Activated B cell treated with CpG ODN at 0.5 μM for 24 hours (primary cell): ENCODE measurements around the gene MUSTN1. TPM values are rescaled to one million over a fixed set of nuclear protein-coding genes. Genes with fewer than 3 reads are reported as not detected.

ENCODE experiments used
- ATAC-seq: fragments of 200-7000 bp; cut with Tn5 transposase; one replicate; pipeline ENCODE4 v1.10.0; 2021; ENCODE audit warnings: low read depth, mild to moderate bottlenecking, moderate library complexity
- CTCF ChIA-PET: fragments of 350-600 bp; sonication (Branson Sonifier 250); formaldehyde crosslinking; loops from one replicate; lab custom pipeline; 2021; ENCODE audit warnings: antibody characterized with exemption; lab: Charles Lee
- POLR2A ChIA-PET: fragments of 350-600 bp; sonication (Branson Sonifier 250); formaldehyde crosslinking; loops from one replicate; lab custom pipeline; 2021; ENCODE audit warnings: antibody characterized with exemption; lab: Charles Lee
- DNase-seq: peaks from one replicate; pipeline ENCODE4 v3.0.0; 2022
- H3K27ac Mint-ChIP-seq: one replicate; pipeline ENCODE4 v1.8.0; 2020; ENCODE audit warnings: mixed read lengths
- H3K27me3 Mint-ChIP-seq: one replicate; pipeline ENCODE4 v1.8.0; 2021; ENCODE audit warnings: mixed read lengths
- H3K36me3 Mint-ChIP-seq: one replicate; pipeline ENCODE4 v1.8.0; 2021; ENCODE audit warnings: low read depth, mixed read lengths
- H3K4me1 Mint-ChIP-seq: one replicate; pipeline ENCODE4 v1.8.0; 2021; ENCODE audit warnings: mixed read lengths
- H3K4me3 Mint-ChIP-seq: one replicate; pipeline ENCODE4 v1.8.0; 2020; ENCODE audit warnings: mild to moderate bottlenecking, mixed read lengths
- H3K9me3 Mint-ChIP-seq: one replicate; pipeline ENCODE4 v1.8.0; 2020; ENCODE audit warnings: mixed read lengths
- intact Hi-C: fragments of 100-400 bp; cut with micrococcal nuclease; formaldehyde crosslinking; loops from one replicate; pipeline ENCODE4 v1.15.1; 2024
- total RNA-seq: library from RNA; stranded (reverse); gene quantifications from 2 replicates; pipeline ENCODE4 v1.2.3, GENCODE V29; 2022
- TF ChIP-seq, protein P1 (sequence below): fragments of 200-600 bp; IDR thresholded peaks from one replicate; pipeline ENCODE4 v1.8.0; 2022; ENCODE audit warnings: antibody characterized with exemption, mild to moderate bottlenecking

MUSTN1 gene
- total RNA-seq, 1 donor from 2014 or later: 1.6 TPM

DNA sequence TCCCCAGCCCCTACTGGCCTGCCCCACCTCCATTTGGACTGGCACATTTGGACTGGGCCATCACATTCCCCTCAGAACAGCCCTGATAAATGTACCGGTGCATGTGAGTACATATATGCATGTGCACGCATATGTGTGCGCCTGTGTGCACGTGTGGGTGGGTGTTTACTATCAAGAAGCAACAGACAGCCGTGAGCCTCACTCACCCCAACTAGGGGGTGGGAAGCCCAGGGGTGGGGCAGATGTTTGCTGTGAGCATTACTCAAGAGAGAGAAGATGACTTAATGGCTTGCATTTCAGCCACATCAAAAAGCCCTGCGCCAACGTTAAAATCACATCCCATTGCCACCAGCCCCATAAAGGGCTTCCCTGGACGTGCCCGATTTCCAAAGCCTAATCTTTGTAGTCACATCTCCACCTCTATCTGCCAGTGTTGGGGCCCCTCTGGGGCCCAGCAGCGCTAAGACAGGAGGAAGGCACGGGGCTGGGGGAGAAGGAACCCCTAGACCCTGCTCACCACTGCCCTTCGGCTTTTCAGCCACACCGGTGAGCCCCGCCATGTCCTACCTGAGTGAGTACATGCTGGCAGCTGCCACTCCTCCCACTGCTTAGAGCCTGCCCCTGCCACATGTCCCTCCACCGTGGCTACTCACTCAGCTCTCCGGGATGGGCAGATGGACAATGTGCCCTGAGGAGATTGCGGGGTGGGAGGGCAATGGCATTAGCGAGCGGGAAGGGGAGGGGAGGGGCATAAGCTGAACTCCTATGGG is 29.4 kb downstream of the MUSTN1 start:
- TF ChIP-seq, protein P1, sequence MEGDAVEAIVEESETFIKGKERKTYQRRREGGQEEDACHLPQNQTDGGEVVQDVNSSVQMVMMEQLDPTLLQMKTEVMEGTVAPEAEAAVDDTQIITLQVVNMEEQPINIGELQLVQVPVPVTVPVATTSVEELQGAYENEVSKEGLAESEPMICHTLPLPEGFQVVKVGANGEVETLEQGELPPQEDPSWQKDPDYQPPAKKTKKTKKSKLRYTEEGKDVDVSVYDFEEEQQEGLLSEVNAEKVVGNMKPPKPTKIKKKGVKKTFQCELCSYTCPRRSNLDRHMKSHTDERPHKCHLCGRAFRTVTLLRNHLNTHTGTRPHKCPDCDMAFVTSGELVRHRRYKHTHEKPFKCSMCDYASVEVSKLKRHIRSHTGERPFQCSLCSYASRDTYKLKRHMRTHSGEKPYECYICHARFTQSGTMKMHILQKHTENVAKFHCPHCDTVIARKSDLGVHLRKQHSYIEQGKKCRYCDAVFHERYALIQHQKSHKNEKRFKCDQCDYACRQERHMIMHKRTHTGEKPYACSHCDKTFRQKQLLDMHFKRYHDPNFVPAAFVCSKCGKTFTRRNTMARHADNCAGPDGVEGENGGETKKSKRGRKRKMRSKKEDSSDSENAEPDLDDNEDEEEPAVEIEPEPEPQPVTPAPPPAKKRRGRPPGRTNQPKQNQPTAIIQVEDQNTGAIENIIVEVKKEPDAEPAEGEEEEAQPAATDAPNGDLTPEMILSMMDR: no peak
- H3K9me3 Mint-ChIP-seq: no peaks in the 10 kb centered on the region
- CTCF ChIA-PET: no interaction called here

DNA sequence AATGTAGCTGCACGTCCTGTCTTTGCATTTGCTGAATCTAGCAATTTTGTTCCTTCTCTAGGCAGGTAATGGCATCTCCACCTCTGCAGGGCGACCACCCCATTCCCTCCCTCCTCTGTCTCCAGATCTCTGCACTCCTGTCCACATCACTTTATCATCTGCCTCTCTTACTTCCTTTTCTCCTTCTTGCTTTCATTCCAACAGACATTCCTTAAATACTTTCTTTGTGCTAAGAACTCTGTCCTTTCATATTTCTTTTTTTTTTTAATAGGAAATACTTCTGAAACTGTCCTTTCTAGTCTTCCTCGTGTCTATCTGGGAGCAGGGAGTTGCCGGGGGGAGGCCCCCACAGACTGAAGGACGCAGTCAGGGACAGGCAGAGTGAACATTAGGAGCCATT is 33.0 kb downstream of the MUSTN1 start:
- TF ChIP-seq, protein P1: no peak
- intact Hi-C loops: no loop called here
- Mint-ChIP-seq H3K27me3 (no peaks in the 10 kb centered on the region), H3K36me3 (no peaks in the 10 kb centered on the region), H3K27ac (no peak overlapping the region), H3K4me1 (no peaks in the 10 kb centered on the region), H3K4me3 (no peak overlapping the region), H3K9me3 (no peaks in the 10 kb centered on the region)
- ChIA-PET POLR2A (no interaction called here), CTCF (no interaction called here)
- DNase-seq: no peak
- ATAC-seq: no peak

More for the DNA sequence above, 29.4 kb downstream of the MUSTN1 start:
- Mint-ChIP-seq H3K27me3 (no peaks in the 10 kb centered on the region), H3K4me1 (peaks cover 2% of the 10 kb centered on the region), H3K36me3 (no peaks in the 10 kb centered on the region), H3K4me3 (no peak overlapping the region), H3K27ac (no peak overlapping the region)
- no peak for ATAC-seq
- no peak for DNase-seq
- POLR2A ChIA-PET: interaction anchor here (0.7 kb wide), 2 partner anchors 23 to 335 kb away, joined by 3 to 5 read pairs; no protein-coding TSS in a partner anchor
- intact Hi-C loops: no loop called here

DNA sequence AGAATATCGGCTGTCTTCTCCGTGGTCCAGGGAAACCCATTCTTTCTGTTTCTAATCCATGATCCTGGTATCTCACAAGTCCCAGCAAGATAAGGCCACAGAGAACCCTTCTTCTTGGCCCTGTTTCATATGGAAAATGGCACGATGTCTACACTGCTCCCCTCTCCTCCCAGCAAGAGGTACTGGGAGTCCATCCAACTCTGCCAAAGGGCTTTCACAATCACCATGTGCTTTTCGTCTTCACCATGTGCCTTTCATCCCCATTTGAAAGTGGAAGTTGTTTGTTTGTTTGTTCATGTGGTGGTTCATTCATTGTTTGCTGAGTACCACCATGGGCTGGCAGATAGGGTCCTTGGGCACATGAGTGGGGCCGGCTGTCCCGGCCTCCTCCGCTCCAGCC is 34.7 kb downstream of the MUSTN1 start:
- ATAC-seq (no peak), DNase-seq (no peak)
- TF ChIP-seq, protein P1: no peak
- Mint-ChIP-seq H3K27me3 (no peaks in the 10 kb centered on the region), H3K36me3 (no peaks in the 10 kb centered on the region), H3K27ac (no peak overlapping the region), H3K4me3 (no peak overlapping the region), H3K4me1 (no peaks in the 10 kb centered on the region), H3K9me3 (no peaks in the 10 kb centered on the region)
- ChIA-PET POLR2A (no interaction called here), CTCF (no interaction called here)
- intact Hi-C loops: no loop called here

DNA sequence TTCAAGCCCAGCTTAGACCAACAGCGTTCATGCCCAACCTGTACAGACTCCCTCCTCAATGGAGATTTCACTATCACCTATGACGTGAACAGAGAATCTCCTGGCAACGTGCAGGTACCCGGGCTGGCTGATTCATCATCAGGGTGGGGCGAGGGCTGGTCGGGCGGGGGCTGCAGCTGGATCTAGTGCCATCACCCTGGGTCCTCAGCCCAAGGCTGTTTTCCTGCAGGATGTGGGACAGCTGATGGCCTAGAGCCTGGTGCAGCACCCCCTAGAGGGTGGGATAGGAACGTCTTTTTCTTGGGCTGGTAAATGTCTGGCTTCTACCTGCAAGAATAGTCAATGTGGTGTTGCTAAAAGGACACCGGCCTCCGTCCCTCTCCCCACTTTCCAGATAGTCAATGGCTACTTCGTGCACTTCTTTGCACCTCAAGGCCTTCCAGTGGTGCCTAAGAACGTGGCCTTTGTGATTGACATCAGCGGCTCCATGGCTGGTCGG is 35.8 kb downstream of the MUSTN1 start:
- Mint-ChIP-seq H3K27ac (no peak overlapping the region), H3K4me1 (no peaks in the 10 kb centered on the region), H3K9me3 (no peaks in the 10 kb centered on the region), H3K4me3 (no peak overlapping the region), H3K36me3 (no peaks in the 10 kb centered on the region), H3K27me3 (no peaks in the 10 kb centered on the region)
- POLR2A ChIA-PET: no interaction called here
- no peak for ATAC-seq
- DNase-seq: no peak
- intact Hi-C loops: loop anchor here (1.0 kb wide), 2 partner anchors 29 to 57 kb away; partner anchors contain the start of gene NEK4
- TF ChIP-seq, protein P1: no peak
- CTCF ChIA-PET: interaction anchor here (1.2 to 1.5 kb wide), 2 partner anchors 28 to 56 kb away, joined by 4 read pairs; partner anchors contain the start of gene NEK4

DNA sequence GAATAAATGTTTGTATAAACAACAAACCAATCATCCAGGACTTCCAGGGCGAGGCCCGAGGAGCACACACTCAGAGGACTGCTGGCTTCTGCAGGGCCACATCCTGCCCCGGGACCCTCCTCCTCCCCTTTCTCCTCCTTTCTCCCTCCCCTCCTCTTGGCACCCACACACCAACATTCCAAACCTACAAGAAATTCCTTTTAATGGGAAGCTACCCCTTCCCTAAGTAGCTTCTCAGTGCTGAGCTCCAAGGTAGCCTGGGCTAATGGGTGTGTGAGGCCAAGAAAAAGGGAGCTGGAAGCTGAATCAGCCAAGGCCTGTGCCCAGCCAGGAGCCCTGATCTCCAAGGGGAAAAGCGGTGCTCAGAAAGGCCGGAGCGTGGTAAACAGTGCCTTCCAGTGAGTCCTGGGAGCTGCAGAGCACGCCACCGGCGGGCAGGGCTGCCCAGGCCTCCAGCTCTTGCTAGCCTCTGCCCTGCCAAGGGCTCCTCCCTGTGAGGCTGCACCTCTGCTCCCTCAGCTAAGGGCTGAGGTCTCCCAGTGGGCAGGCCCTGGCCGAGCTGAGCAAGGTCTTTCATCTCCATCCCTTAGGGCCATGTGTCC is 36.3 kb downstream of the MUSTN1 start:
- H3K9me3 Mint-ChIP-seq: no peaks in the 10 kb centered on the region
- CTCF ChIA-PET: interaction anchor here (1.2 to 1.5 kb wide), 2 partner anchors 28 to 55 kb away, joined by 4 read pairs; partner anchors contain the start of gene NEK4
- H3K36me3 Mint-ChIP-seq: no peaks in the 10 kb centered on the region
- H3K27me3 Mint-ChIP-seq: no peaks in the 10 kb centered on the region
- intact Hi-C loops: no loop called here
- DNase-seq (no peak), ATAC-seq (no peak)
- no peak overlapping the region for H3K27ac Mint-ChIP-seq
- TF ChIP-seq, protein P1: no peak
- POLR2A ChIA-PET: no interaction called here
- no peaks in the 10 kb centered on the region for H3K4me1 Mint-ChIP-seq
- no peak overlapping the region for H3K4me3 Mint-ChIP-seq
